ENCODE measurements around the gene PLCH1.

PLCH1 gene

GRCh38 chr3:155744626-155745324 lies at the start of gene PLCH1:
Gene PLCH1, minus strand, starts transcription at chr3:155745071. Its CDS starts 40,847 bp downstream, at chr3:155704224.
- DNase-seq: peak; percentile 70

DNA sequence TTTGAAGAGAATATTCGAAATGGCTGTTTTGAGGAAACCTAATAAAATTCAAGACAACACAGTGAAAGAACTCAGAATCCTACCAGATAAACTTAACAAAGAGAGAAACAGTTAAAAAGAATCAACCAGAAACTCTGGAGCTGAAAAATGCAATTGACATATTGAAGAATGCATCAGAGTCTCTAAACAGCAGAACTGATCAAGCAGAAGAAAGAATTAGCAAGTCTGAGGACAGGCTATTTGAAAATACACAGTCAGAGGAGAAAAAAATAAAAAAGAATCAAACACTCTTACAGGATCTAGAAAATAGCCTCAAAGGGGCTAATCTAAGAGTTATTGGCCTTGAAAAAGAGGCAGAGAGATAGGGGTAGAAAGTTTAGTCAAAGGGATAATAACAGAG lies 47.7 kb upstream of the PLCH1 start:
- DNase-seq: no peak

GRCh38 chr3:155791190-155791589 lies 46.3 kb upstream of the PLCH1 start:
- DNase-seq: no peak

DNA sequence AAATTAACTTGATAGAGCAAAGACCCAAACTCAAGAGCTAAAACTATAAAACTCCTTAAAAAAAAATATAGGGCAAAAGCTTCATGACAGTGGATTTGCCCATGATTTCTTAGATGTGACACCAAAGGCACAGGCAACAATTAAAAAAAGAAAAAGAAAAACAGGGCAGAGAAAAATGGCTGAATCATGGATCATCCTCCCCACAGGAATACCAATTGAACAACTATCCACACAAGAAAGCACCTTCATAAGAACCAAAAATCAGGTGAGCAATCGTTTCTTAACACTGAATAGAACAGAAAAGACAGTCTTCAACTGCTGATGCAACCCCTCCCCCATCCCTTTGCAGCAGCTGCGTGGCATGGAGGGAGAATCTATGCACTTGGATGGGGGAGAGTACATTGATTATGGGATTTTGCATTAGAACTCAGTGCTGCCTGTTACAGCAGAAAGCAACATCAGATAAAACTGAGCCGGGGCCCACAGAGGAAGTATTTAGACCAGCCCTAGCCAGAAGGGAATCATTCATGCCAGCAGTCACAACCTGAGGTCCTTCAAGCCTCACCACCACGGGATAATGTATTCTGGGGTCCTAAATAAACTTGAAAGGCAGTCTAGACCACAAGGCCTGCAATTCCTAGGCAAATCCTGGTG lies 45.5 kb upstream of the PLCH1 start:
- no peak for DNase-seq

- no peak for DNase-seq
These were observed 40.9 kb upstream of the PLCH1 start for GRCh38 chr3:155785662-155786295.

DNA sequence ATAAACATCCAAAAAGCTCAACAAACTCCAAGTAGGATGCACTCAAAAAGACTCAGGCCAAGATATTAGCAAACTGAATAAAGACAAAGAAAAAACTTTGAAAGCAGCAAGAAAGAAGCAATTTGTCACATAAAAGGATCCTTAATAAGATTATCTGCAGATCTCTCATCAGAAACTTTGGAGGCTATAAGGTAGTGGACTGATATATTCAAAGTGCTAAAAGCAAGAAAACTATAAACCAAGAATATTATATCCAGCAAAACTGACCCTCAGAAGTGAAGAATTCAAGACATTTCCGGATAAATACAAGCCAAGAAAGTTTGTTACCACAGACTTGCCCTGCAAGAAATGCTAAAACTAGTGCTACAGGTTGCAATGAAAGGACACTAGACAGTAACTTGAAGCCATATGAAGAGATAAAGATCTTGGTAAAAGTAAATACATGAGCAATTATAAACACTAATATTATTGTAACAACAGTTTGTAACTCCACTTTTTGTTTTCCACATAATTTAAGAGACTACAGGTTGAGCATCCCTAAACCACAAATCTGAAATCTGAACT lies 37.6 kb upstream of the PLCH1 start:
- DNase-seq: no peak

- DNase-seq: no peak
These were observed 35.4 kb upstream of the PLCH1 start for GRCh38 chr3:155780291-155780690.

DNA sequence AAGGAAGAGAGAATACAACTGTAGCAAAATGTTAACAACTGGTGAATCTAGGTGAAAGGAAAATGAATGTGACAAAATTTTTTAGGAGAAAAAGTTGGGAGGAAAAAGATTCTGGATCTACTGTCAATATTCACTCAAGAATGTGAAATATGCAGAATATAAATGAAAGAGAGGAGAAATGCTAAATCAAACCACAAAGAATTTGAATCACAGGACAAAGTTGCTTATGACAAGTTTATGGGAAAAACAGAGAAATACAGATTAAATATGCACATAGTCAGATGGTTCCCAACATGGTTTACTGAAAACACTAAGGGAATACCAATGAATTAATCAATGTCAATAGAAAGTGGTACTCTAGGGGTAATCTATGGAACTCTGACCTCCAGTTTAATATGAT lies 33.6 kb upstream of the PLCH1 start:
- DNase-seq: no peak

- DNase-seq: no peak
These were observed 27.9 kb upstream of the PLCH1 start for GRCh38 chr3:155772801-155773200.

DNA sequence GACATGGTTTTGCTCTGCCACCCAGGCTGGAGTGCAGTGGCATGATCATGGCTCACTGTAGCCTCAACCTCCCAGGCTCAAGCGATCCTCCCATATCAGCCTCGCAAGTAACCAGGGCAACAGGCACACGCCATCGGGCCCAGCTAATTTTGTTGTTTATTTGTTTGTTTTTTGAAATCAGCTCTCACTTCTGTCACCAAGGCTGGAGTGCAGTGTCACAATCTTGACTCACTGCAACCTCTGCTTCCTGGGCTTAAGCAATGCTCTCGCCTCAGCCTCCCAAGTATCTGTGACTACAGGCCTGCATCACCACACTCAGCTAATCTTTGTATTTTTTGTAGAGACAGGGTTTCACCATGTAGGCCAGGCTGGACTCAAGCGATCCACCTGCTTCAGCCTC lies 26.3 kb upstream of the PLCH1 start:
- DNase-seq: no peak

DNA sequence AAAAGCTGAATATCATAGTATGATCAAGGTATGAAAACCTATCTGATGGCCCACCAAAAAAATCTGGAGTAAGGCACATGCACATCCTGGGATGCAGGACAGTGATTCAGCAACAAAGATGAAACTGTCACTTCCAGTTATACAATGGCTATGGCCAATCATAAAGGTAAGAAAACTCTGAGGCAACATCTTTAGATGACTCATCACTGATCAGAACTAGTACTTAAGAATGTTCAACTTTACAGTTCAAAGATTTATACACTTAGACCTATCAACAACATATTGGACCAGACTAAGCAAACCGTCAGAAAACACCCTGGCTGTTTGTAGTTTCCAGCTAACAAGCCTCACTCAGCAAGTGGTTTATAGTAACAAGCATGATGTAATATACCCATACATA lies 21.3 kb upstream of the PLCH1 start:
- no peak for DNase-seq

DNA sequence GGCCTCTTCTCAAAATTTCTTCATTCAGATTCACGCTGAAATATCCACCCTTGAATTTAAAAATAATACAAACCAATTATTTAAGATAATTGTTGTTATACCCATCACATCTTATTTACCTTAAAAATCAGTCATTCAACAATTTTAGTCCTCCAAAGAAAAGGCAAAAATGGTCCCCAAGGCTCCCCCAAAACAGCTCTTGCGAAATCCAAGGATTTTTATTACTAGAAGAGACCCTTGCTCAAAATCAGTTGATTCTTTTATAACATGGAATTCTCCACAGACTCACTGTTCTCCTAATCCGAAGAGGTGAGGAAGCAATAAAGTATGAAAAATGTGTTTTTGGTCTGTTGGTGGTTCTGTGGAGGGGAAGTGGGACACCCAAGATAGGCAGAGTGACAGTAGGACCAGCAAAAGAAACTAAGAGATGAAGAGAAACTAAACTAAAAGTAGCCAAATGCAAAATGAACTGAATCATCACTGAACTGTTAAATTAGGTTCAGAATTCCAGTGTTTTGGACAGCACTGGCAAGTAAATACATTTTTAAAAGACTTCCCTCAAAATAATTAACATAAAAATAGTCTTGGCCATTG lies 19.1 kb upstream of the PLCH1 start:
- DNase-seq: no peak

- DNase-seq: no peak
These were observed 15.8 kb upstream of the PLCH1 start for GRCh38 chr3:155760653-155761052.

- no peak for DNase-seq
These were observed 12.7 kb upstream of the PLCH1 start for GRCh38 chr3:155757577-155757976.

DNA sequence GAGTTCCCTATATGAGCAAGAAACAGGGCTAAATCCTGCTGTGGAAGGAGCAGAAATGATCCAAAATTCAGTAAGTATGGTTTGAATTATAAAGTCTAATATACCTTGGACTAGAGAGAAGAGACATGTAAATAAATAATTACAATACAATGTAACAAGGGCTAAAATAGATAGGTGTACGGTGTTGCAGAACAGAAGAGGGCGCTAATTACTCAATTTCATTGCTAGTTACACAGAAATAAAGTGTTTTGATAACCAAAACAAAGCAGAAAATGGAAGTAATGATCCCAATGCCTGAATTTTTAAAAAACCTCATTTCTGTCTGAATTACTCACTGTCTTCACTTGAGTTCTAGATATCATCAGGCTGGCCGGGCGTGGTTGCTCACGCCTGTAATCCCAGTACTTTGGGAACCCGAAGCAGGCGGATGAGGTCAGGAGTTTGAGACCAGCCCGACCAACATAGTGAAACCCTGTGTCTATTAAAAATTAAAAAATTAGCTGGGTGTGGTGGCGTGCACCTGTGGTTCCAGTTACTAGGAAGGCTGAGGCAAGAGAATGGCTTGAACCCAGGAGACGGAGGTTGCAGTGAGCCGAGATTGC lies 8.3 kb upstream of the PLCH1 start:
- no peak for DNase-seq

GRCh38 chr3:155748611-155749365 lies 3.9 kb upstream of the PLCH1 start:
- no peak for DNase-seq

GRCh38 chr3:155747946-155748290 lies 3.0 kb upstream of the PLCH1 start:
- DNase-seq: no peak

DNA sequence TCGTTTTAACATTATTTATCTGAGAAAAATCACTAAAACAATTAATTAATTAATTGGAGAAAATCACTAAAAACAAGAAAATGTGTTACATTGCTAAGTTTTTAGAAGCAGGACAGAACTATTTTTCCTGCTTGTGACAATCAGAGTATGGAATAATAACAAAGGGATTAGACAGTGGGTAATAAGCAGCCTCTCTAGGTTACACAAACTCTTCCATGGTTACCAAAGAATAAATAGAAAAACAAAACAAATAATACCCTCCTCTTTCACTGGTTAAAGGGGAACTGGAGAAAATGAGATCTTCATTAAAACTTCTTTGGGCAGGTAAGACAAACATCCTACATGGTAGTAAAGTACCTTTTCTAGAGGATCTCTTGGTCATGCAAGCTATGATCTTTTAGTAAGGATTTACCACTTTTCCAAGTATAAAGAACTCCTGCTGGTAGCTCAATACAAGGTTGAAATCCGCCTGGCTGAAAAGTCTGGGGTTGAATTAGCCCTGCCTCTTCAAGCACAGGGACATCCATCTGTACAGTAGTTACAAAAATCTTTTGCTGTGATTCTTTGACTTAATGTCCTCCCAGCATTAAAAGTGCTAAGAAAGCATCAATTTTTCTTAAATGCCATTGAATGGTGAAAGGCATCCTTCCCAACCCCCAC lies 2.5 kb upstream of the PLCH1 start:
- DNase-seq: no peak

DNA sequence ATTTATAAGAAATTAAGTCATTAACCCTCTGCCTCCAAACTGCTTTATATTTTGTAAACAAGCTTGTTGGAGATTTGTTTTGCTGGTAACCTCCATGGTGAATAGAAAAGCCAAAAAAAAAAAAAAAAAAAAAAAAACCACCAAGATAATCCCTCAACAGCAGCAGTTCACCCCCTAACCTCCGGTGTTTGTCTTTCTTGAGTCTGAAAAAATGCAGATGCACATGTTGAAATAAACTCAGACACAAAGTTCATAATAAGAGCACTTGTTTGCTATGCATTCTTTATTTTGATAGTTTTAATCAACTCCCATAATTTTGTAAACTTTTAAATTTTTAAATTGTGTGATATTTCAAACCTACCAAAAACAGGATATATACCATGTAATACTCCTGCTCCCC lies 1.8 kb upstream of the PLCH1 start:
- DNase-seq: no peak

- DNase-seq: no peak
These were observed 1.1 kb upstream of the PLCH1 start for GRCh38 chr3:155745795-155746550.

GRCh38 chr3:155744010-155744625 lies 753 bp downstream of the PLCH1 start:
- DNase-seq: peak; percentile 77
